Gastrocnemius medialis (tissue), 4 donors: ENCODE results near the gene SNRK.

Experiments
- CTCF ChIP-seq, 5 experiments: fragments of 450-650 bp in 3 of 5; fragments of 200-600 bp in 2 of 5; sonication (generic) in 2 of 5; IDR thresholded peaks in 4 of 5; conservative IDR thresholded peaks in 1 of 5; 1 replicate in 4 of 5; 2 replicates in 1 of 5; pipeline ENCODE4 v1.5.1; 2016 to 2019; ENCODE audit warnings: antibody characterized with exemption in 5 of 5, mild to moderate bottlenecking in 3 of 5, moderate library complexity in 3 of 5
- POLR2A ChIP-seq, 2 donors: fragments of 450-650 bp; IDR thresholded peaks; one replicate each; pipeline ENCODE4 v1.6.1; 2017; ENCODE audit warnings: antibody characterized with exemption in 2 of 2, mild to moderate bottlenecking in 2 of 2, moderate library complexity in 2 of 2

- TF ChIP-seq CTCF (IDR thresholded peaks at IDR 0.05 in 4 of 5, conservative IDR thresholded peaks at IDR 0.05 in 1 of 5) (no peak), POLR2A (IDR thresholded peaks at IDR 0.05) (no peak)
Observed at GRCh38 chr3:43247561-43248184, 38.7 kb upstream of the SNRK start.
